SK-N-SH (cell line): ENCODE data around the gene SKI.

Source experiments
- CTCF ChIP-seq: fragments of 200-600 bp; sonication (generic); IDR thresholded peaks from 2 replicates; pipeline ENCODE4 v1.6.1; 2017; ENCODE audit warnings: antibody characterized with exemption, mild to moderate bottlenecking, moderate library complexity
- EP300 ChIP-seq, 2 experiments: IDR thresholded peaks; 2 replicates each; pipeline versions ENCODE4 v1.4.0 to v1.6.1; 2012; ENCODE audit warnings: borderline replicate concordance in 1 of 2, low read depth in 1 of 2, low read length in 1 of 2
- EZH2phosphoT487 ChIP-seq: fragments of 200-600 bp; sonication (generic); IDR thresholded peaks from 2 replicates; pipeline ENCODE4 v1.6.1; 2017; ENCODE audit warnings: low read depth, mixed run types, mild to moderate bottlenecking, antibody characterized with exemption, moderate library complexity, borderline replicate concordance
- RAD21 ChIP-seq: IDR thresholded peaks from 2 replicates; pipeline ENCODE4 v1.6.1; 2012; ENCODE audit warnings: mild to moderate bottlenecking, low read length
- ZBTB33 ChIP-seq: IDR thresholded peaks from 2 replicates; pipeline ENCODE4 v1.4.0; 2012; ENCODE audit warnings: low read depth, borderline replicate concordance

DNA sequence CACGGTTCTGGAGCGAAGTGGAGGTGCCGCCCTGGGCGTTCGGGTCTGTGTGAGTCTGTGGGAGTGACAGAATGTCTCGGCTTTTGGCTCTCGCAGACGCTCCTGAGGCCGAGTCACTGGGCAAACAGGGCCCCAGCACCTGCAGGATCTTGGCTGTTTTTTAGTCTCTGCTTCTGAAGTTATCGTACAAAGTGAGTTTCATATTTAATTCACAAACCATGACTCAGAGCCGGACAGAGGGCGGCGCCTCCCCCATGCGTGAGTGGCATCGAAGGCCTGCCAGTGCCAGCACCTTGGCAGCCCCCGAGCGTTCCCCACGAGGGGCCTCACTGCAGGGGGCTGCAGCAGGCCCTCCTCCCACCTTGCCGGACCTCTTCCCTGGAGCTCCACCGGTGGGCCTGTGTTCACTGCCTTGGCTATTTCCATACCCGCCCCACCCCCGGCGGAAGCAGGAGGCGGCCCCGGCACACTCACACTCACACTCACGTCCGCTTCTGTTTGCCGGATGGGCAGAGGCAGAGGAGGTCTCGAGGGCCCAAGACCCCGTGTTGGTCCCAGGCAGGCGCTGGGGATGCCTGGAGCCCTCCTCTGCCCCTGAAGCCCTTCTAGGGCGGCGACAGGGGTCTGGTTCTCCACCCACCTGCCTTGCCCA lies 106.9 kb downstream of the SKI start:
- TF ChIP-seq CTCF (no peak), ZBTB33 (no peak), RAD21 (no peak), EZH2phosphoT487 (no peak), EP300 (IDR thresholded peaks at IDR 0.05; ENCODE audit: borderline replicate concordance in 1 of 2, low read depth in 1 of 2, low read length in 1 of 2) (no peak)
